ENCODE measurements around the gene MED14.

MED14 gene

DNA sequence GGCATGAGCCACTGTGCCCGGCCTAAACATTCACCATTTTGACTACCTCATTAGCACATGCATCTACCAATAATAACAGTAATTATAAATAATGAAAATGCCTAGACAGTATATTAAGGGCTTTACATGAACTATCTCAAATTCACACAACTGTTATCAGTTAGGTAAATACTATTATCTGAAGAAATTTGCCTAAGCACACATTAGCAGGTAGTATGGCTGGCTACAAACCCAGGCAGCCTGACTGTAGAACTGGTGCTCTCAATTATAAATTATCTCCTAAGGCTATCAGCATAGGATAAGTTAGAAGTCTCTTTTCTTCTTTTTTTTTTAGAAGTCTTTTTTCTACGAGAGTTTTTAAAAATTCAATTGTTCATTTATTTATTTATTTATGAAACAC is 73.9 kb downstream of the MED14 start:
- POLR2A ChIA-PET, result no interaction called here
- CTCF ChIA-PET, result interaction anchor here (0.9 kb wide), 1 partner anchor 10 kb away, joined by 3 read pairs; no protein-coding TSS in a partner anchor
- no peak for DNase-seq (ENCODE audit: extremely low spot score)
- TF ChIP-seq, protein P1, sequence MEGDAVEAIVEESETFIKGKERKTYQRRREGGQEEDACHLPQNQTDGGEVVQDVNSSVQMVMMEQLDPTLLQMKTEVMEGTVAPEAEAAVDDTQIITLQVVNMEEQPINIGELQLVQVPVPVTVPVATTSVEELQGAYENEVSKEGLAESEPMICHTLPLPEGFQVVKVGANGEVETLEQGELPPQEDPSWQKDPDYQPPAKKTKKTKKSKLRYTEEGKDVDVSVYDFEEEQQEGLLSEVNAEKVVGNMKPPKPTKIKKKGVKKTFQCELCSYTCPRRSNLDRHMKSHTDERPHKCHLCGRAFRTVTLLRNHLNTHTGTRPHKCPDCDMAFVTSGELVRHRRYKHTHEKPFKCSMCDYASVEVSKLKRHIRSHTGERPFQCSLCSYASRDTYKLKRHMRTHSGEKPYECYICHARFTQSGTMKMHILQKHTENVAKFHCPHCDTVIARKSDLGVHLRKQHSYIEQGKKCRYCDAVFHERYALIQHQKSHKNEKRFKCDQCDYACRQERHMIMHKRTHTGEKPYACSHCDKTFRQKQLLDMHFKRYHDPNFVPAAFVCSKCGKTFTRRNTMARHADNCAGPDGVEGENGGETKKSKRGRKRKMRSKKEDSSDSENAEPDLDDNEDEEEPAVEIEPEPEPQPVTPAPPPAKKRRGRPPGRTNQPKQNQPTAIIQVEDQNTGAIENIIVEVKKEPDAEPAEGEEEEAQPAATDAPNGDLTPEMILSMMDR (IDR thresholded peaks at IDR 0.05; ENCODE audit: control extremely low read depth, extremely low read depth, low read depth, missing control alignments), result no peak

DNA sequence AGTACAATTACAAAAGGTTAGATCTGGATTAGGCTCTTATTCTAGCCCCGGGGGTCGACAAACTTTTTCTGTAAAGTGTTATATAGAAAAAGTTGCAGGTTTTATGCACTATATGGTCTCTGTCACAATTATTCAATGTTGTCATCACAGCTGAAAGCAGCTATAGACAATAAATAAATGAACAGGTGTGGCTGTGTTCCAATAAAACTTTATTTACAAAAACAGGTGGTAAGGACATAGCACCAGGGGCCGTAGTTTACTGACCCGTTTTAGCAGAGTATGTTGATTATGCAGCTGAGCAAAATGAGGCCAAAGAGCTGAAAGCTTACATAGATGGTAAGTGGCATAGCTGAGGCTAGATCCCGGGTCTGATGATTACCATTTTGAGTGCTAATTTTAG is 75.0 kb downstream of the MED14 start:
- TF ChIP-seq, protein P1 (IDR thresholded peaks at IDR 0.05; ENCODE audit: control extremely low read depth, extremely low read depth, low read depth, missing control alignments), result no peak
- POLR2A ChIA-PET, result no interaction called here
- CTCF ChIA-PET, result interaction anchor here (1.0 kb wide), 1 partner anchor 9 kb away, joined by 7 read pairs; no protein-coding TSS in a partner anchor
- DNase-seq (ENCODE audit: extremely low spot score), result no peak

DNA sequence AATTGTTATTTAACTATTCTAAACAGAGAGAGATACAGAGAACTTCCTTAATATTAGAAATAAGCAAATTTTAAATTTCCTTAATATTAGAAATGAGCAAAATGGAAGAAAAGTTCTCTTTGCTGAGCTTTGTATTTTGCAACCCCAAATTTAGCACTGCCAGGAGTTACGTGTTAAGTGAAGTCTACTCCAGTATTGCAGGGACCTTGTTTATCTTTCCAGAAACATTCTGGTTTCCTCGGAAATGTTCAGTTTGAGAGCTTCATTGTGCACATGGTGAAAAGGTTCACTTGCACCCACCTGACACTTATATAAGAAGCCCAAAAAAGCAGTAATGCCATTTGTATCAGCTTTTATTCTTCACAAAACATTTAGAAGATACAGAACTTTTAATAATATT is 81.8 kb downstream of the MED14 start:
- POLR2A ChIA-PET, result no interaction called here
- DNase-seq (ENCODE audit: extremely low spot score), result no peak
- CTCF ChIA-PET, result interaction anchor here (1.1 to 3.1 kb wide), 4 partner anchors 110 to 485 kb away, joined by 3 to 24 read pairs (median 10); no protein-coding TSS in a partner anchor
- TF ChIP-seq, protein P1 (IDR thresholded peaks at IDR 0.05; ENCODE audit: control extremely low read depth, extremely low read depth, low read depth, missing control alignments), result no peak

DNA sequence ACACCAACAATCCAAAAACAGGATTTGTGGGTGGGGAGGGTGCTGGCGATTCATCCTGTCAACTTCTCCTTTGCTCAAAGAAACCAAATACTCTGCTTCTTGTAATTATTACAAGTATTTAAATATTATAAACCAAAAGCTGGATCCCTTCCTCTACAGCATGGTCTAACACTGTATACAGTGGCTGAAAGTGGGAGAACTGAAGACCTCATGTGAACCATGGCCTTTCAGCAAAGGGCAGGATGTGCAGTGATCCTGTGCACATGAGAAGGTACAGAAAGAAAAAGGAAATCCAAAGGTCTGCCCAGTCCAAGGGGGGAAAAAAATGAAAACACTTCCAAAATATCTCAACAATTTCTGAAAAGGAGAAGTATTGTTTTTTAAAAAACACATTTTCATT is 82.7 kb downstream of the MED14 start:
- DNase-seq (ENCODE audit: extremely low spot score), result no peak
- POLR2A ChIA-PET, result no interaction called here
- CTCF ChIA-PET, result interaction anchor here (0.7 to 3.1 kb wide), 12 partner anchors 8 to 600 kb away, joined by 3 to 24 read pairs (median 7); no protein-coding TSS in a partner anchor
- TF ChIP-seq, protein P1 (IDR thresholded peaks at IDR 0.05; ENCODE audit: control extremely low read depth, extremely low read depth, low read depth, missing control alignments), result no peak

DNA sequence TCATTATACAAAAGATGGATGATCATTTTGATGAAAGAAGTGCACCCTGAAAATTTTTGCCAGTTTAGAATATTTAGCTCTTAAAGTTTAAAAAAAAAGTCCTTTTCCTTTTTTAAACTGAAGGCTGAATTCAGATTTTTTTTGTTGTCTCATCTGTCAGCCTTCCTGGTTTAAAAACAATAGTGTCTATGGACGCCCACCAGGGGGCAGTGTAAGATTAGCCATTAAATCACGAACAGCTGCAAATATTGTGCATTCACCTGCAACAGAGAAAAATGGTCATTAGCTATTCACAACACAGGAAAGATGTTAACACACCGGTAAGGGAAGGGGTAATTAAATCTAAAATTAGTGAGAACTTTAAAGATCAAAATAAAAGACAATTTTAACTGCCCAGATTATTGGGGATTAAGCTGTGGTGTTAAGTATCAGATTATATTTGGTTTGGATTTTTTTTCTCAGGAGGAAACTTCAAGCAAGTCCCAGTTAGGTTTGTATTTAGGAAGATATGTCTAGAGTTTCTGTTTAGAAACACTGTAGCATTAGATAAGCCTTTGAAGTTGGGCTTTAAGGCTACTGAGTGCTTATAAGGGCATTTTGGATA is 83.6 kb downstream of the MED14 start:
- ChIA-PET CTCF (interaction anchor here (0.7 to 3.1 kb wide), 26 partner anchors 9 to 601 kb away, joined by 3 to 24 read pairs (median 4); partner anchors contain the start of gene MED14), POLR2A (no interaction called here)
- TF ChIP-seq, protein P1 (IDR thresholded peaks at IDR 0.05; ENCODE audit: control extremely low read depth, extremely low read depth, low read depth, missing control alignments), result peak; percentile 55
- peak; percentile 29 for DNase-seq (ENCODE audit: extremely low spot score)

DNA sequence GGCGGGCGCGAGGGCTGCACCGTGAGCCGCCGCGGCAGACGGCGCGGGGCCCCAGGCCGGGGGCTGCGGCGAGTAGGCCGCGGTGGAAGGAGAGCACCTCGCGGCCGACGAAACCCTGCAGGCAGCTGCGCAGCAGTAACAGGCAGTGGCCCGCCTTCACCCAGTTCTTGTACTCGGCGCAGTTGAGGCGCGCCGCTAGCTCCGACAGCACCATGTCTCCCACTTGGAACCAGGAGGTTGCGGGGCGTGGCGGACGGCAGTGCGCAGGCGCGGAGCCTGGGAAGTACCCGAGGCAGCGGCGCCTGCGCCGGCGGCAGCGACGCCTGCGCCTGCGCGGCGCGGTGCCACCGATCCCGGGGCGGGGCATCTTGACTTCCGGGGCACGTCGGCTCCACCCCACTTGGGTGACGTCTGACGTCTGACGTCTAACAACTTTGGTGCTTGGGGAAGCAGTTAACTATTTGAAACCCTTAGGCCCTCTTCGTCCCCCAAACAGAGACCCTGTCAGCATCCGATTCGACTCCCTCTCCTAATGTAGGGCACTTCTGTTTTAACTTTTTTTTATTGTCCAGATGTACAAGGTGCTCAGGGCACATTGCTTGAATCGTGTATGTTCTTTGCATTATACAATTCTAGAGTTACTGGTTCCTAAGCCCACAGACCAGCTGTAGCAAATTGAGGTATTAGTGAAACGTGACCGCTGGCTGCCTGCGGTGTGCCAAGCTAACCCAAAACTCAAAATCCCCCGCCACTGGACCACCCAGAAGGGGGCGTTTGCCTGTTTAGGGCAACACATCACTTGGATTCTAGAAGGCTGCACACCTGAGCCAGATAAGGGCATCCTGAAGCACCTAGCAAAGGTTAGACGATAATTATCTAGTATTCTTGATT is 87.8 kb downstream of the MED14 start, which contains the start of gene CXorf38:
CXorf38 (minus strand) TSS at position 255 of the 891 bp plus-strand sequence; CDS start at position 214, 41 bp downstream.
- TF ChIP-seq, protein P1 (IDR thresholded peaks at IDR 0.05; ENCODE audit: control extremely low read depth, extremely low read depth, low read depth, missing control alignments), result no peak
- CTCF ChIA-PET, result interaction anchor here (0.7 to 1.7 kb wide), 3 partner anchors 103 to 147 kb away, joined by 3 to 7 read pairs (median 3); no protein-coding TSS in a partner anchor
- peak; percentile 94 for DNase-seq (ENCODE audit: extremely low spot score)
- POLR2A ChIA-PET, result no interaction called here
